Smooth muscle cell (in vitro differentiated cells): ENCODE data around the gene TP63. TPM values are rescaled to one million over a fixed set of nuclear protein-coding genes. Genes with fewer than 3 reads are reported as not detected.
A peak's percentile ranks its signal among the peaks of the same experiment; 100 is the strongest.

Experiments used
- DNase-seq: peaks from one replicate; lab custom pipeline; 2025; ENCODE audit not compliant: unreplicated experiment; lab: John Stamatoyannopoulos, UW
- H2AFZ ChIP-seq: fragments of 200-600 bp; sonication (generic); 2 replicates; pipeline ENCODE4 v1.6.0; 2016; ENCODE audit warnings: antibody characterized with exemption, low read depth, mild to moderate bottlenecking
- H3F3A ChIP-seq: fragments of 200-600 bp; sonication (generic); 2 replicates; pipeline ENCODE4 v1.6.0; 2017; ENCODE audit warnings: antibody characterized with exemption, low read depth
- H3K27ac ChIP-seq: fragments of 200-600 bp; sonication (generic); 2 replicates; pipeline ENCODE4 v1.5.1; 2016; ENCODE audit warnings: low read depth, mild to moderate bottlenecking
- H3K27me3 ChIP-seq: fragments of 200-600 bp; sonication (generic); 2 replicates; pipeline ENCODE4 v1.6.1; 2016; ENCODE audit warnings: low read depth, mild to moderate bottlenecking
- H3K36me3 ChIP-seq: fragments of 200-600 bp; sonication (generic); 2 replicates; pipeline ENCODE4 v1.5.1; 2016; ENCODE audit warnings: low read depth
- H3K4me1 ChIP-seq: fragments of 200-600 bp; sonication (generic); 2 replicates; pipeline ENCODE4 v1.5.1; 2016; ENCODE audit warnings: low read depth
- H3K4me2 ChIP-seq: fragments of 200-600 bp; sonication (generic); 2 replicates; pipeline ENCODE4 v1.6.0; 2016; ENCODE audit warnings: mild to moderate bottlenecking
- H3K4me3 ChIP-seq: fragments of 200-600 bp; sonication (generic); 2 replicates; pipeline ENCODE4 v1.5.1; 2016; ENCODE audit warnings: mild to moderate bottlenecking
- H3K79me2 ChIP-seq: fragments of 200-600 bp; sonication (generic); 2 replicates; pipeline ENCODE4 v1.6.0; 2016; ENCODE audit warnings: low read depth, mild to moderate bottlenecking
- H3K9ac ChIP-seq: fragments of 200-600 bp; sonication (generic); 2 replicates; pipeline ENCODE4 v1.6.0; 2016; ENCODE audit warnings: low read depth
- H3K9me3 ChIP-seq: fragments of 200-600 bp; sonication (generic); replicated peaks from 2 replicates; pipeline ENCODE4 v1.5.1; 2016; ENCODE audit warnings: low read depth
- H4K20me1 ChIP-seq: fragments of 200-600 bp; sonication (generic); 2 replicates; pipeline ENCODE4 v1.6.0; 2016; ENCODE audit warnings: low read depth
- WGBS: methylation state at CpG from one replicate; pipeline ENCODE4 v1.1.7; 2016; ENCODE audit warnings: low lambda C conversion rate; 5-methylcytosine and 5-hydroxymethylcytosine counted together
- polyA plus RNA-seq: library from polyadenylated mRNA; unstranded; fragments of >200 nt; fragmentation: Nextera tagmentation; extraction: Ambion mirVana; gene quantifications from 2 replicates; pipeline ENCODE4 v1.2.1, GENCODE V29; 2016
- total RNA-seq: library from RNA; depleted of rRNA; stranded (reverse); fragments of >200 nt; gene quantifications from 2 replicates; pipeline ENCODE4 v1.2.3, GENCODE V29; 2014
- TF ChIP-seq, protein P1 (sequence below): fragments of 200-600 bp; sonication (generic); IDR thresholded peaks from 2 replicates; pipeline ENCODE4 v1.5.1; 2017; ENCODE audit warnings: borderline replicate concordance, mild to moderate bottlenecking, antibody characterized with exemption; ENCODE audit not compliant: insufficient read depth, poor library complexity, severe bottlenecking

The TP63 gene
- total and polyA plus RNA-seq, 2 experiments from 2014 or later = 1.9 to 27.1 TPM

GRCh38 chr3:189907803-189908202, 276.6 kb downstream of the TP63 start:
- no peak for DNase-seq
- H3K79me2 ChIP-seq = no peaks in the 10 kb centered on the region
- TF ChIP-seq, protein P1, sequence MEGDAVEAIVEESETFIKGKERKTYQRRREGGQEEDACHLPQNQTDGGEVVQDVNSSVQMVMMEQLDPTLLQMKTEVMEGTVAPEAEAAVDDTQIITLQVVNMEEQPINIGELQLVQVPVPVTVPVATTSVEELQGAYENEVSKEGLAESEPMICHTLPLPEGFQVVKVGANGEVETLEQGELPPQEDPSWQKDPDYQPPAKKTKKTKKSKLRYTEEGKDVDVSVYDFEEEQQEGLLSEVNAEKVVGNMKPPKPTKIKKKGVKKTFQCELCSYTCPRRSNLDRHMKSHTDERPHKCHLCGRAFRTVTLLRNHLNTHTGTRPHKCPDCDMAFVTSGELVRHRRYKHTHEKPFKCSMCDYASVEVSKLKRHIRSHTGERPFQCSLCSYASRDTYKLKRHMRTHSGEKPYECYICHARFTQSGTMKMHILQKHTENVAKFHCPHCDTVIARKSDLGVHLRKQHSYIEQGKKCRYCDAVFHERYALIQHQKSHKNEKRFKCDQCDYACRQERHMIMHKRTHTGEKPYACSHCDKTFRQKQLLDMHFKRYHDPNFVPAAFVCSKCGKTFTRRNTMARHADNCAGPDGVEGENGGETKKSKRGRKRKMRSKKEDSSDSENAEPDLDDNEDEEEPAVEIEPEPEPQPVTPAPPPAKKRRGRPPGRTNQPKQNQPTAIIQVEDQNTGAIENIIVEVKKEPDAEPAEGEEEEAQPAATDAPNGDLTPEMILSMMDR = no peak
- peaks cover 6% of the 10 kb centered on the region for H3K4me1 ChIP-seq
- H3K9ac ChIP-seq = no peak overlapping the region
- H3K27me3 ChIP-seq = no peaks in the 10 kb centered on the region
- no peak overlapping the region for H3K4me3 ChIP-seq
- H3K4me2 ChIP-seq = no peak overlapping the region
- H3K27ac ChIP-seq = no peak overlapping the region
- H4K20me1 ChIP-seq = no peaks in the 10 kb centered on the region
- H3K9me3 ChIP-seq = no peaks in the 10 kb centered on the region
- WGBS = 87% methylated on average over 6 of the region's 6 CpGs
- no peaks in the 10 kb centered on the region for H3F3A ChIP-seq
- H2AFZ ChIP-seq = no peak overlapping the region
- no peaks in the 10 kb centered on the region for H3K36me3 ChIP-seq

GRCh38 chr3:189908646-189909045, 277.5 kb downstream of the TP63 start:
- Histone ChIP-seq H3K4me3 (no peak overlapping the region), H3K4me2 (peak overlapping the region; percentile 51), H3K4me1 (peaks cover 6% of the 10 kb centered on the region), H3K9ac (no peak overlapping the region), H3K9me3 (no peaks in the 10 kb centered on the region), H3K79me2 (no peaks in the 10 kb centered on the region), H3F3A (no peaks in the 10 kb centered on the region), H3K27me3 (no peaks in the 10 kb centered on the region), H4K20me1 (no peaks in the 10 kb centered on the region), H3K36me3 (no peaks in the 10 kb centered on the region), H2AFZ (no peak overlapping the region), H3K27ac (peak overlapping the region; percentile 68)
- DNase-seq = no peak
- TF ChIP-seq, protein P1 = no peak

- Histone ChIP-seq H3K79me2 (no peaks in the 10 kb centered on the region), H3F3A (no peaks in the 10 kb centered on the region), H3K9ac (no peak overlapping the region), H3K27me3 (no peaks in the 10 kb centered on the region), H3K4me2 (peak overlapping the region; percentile 51), H2AFZ (peak overlapping the region; percentile 8), H4K20me1 (no peaks in the 10 kb centered on the region), H3K4me1 (peaks cover 8% of the 10 kb centered on the region), H3K4me3 (no peak overlapping the region), H3K27ac (peak overlapping the region; percentile 68), H3K36me3 (no peaks in the 10 kb centered on the region), H3K9me3 (no peaks in the 10 kb centered on the region)
- TF ChIP-seq, protein P1 = no peak
- WGBS = 86% methylated on average over 3 of the region's 3 CpGs
- no peak for DNase-seq
Observed at GRCh38 chr3:189909139-189909538, 277.9 kb downstream of the TP63 start.

DNA sequence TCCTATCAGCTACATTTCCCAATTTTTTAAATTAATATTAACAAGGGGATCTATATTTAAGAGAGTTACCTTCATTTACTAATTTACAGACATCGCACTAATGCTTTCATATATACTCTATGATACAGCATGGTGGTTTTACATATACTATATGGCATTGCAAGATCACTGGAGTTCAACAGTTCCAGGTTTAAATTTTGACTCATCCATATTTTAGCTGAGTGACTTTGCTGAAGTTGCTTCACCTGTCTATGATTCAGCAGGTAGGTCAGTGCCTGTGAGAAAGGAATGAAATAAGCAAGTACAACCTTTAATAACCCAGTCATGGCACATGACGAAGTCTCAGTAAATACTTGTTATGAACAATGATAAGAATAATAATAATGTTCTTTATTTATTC, 278.4 kb downstream of the TP63 start:
- DNase-seq = no peak
- H4K20me1 ChIP-seq = no peaks in the 10 kb centered on the region
- H3K27ac ChIP-seq = peak overlapping the region; percentile 68
- WGBS = 94% methylated on average over 2 of the region's 2 CpGs
- no peak overlapping the region for H2AFZ ChIP-seq
- no peaks in the 10 kb centered on the region for H3K27me3 ChIP-seq
- no peaks in the 10 kb centered on the region for H3K9me3 ChIP-seq
- TF ChIP-seq, protein P1 = no peak
- no peak overlapping the region for H3K9ac ChIP-seq
- H3F3A ChIP-seq = no peaks in the 10 kb centered on the region
- no peaks in the 10 kb centered on the region for H3K79me2 ChIP-seq
- H3K4me2 ChIP-seq = peak overlapping the region; percentile 51
- H3K36me3 ChIP-seq = no peaks in the 10 kb centered on the region
- H3K4me1 ChIP-seq = peaks cover 12% of the 10 kb centered on the region
- no peak overlapping the region for H3K4me3 ChIP-seq
